ENCODE data around the gene SND1. TPM values are rescaled to one million over a fixed set of nuclear protein-coding genes. Genes with fewer than 3 reads are reported as not detected.

The SND1 gene
- total and polyA plus RNA-seq, 4 donors = 50.3 to 150 (median 105) TPM

- 79 to 88% methylated on average over 1 of the region's 1 CpG for WGBS, 2 donors
- peaks cover 0 to 3% of the 10 kb centered on the region in 2 donors for H3K36me3 ChIP-seq (ENCODE audit: control insufficient read depth in 1 of 2, insufficient read depth in 2 of 2, low read length in 1 of 2)
- H3K4me1 ChIP-seq (ENCODE audit: control insufficient read depth in 1 of 2, insufficient read depth in 2 of 2, low read length in 2 of 2) = no peaks in the 10 kb centered on the region
- intact Hi-C loops (cut with DNase I) = no loop called here
- no peak overlapping the region for H3K4me3 ChIP-seq (ENCODE audit: low read length in 2 of 2)
- H3K27me3 ChIP-seq (ENCODE audit: control insufficient read depth in 1 of 2, insufficient read depth in 2 of 2, low read length in 1 of 2) = no peaks in the 10 kb centered on the region
- DNase-seq = no peak
- H3K27ac ChIP-seq (ENCODE audit: low read depth in 1 of 2, low read length in 2 of 2) = no peak overlapping the region
- no peak for ATAC-seq (ENCODE audit: low FRiP score)
- H3K9me3 ChIP-seq (ENCODE audit: control insufficient read depth, low read length) = no peaks in the 10 kb centered on the region
Measured at GRCh38 chr7:127689194-127689772, 37.3 kb downstream of the SND1 start.

- H3K36me3 ChIP-seq (ENCODE audit: control insufficient read depth in 1 of 2, insufficient read depth in 2 of 2, low read length in 1 of 2) = peaks cover 0 to 7% of the 10 kb centered on the region in 2 donors
- ATAC-seq (ENCODE audit: low FRiP score) (no peak), DNase-seq (no peak)
- no peaks in the 10 kb centered on the region for H3K9me3 ChIP-seq (ENCODE audit: control insufficient read depth, low read length)
- H3K27ac ChIP-seq (ENCODE audit: low read depth in 1 of 2, low read length in 2 of 2) = no peak overlapping the region
- intact Hi-C loops (cut with DNase I) = no loop called here
- no peaks in the 10 kb centered on the region for H3K4me1 ChIP-seq (ENCODE audit: control insufficient read depth in 1 of 2, insufficient read depth in 2 of 2, low read length in 2 of 2)
- H3K27me3 ChIP-seq (ENCODE audit: control insufficient read depth in 1 of 2, insufficient read depth in 2 of 2, low read length in 1 of 2) = no peaks in the 10 kb centered on the region
- WGBS, 2 donors = 90 to 96% methylated on average over 3 of the region's 3 CpGs
- H3K4me3 ChIP-seq (ENCODE audit: low read length in 2 of 2) = no peak overlapping the region
Measured at GRCh38 chr7:127690337-127690736, 38.3 kb downstream of the SND1 start.

- no peak for DNase-seq
- no peaks in the 10 kb centered on the region for H3K27me3 ChIP-seq (ENCODE audit: control insufficient read depth in 1 of 2, insufficient read depth in 2 of 2, low read length in 1 of 2)
- 89 to 93% methylated on average over 3 of the region's 3 CpGs for WGBS, 2 donors
- ATAC-seq (ENCODE audit: low FRiP score) = no peak
- H3K4me3 ChIP-seq (ENCODE audit: low read length in 2 of 2) = no peak overlapping the region
- peaks cover 0 to 8% of the 10 kb centered on the region in 2 donors for H3K36me3 ChIP-seq (ENCODE audit: control insufficient read depth in 1 of 2, insufficient read depth in 2 of 2, low read length in 1 of 2)
- no peaks in the 10 kb centered on the region for H3K4me1 ChIP-seq (ENCODE audit: control insufficient read depth in 1 of 2, insufficient read depth in 2 of 2, low read length in 2 of 2)
- H3K27ac ChIP-seq (ENCODE audit: low read depth in 1 of 2, low read length in 2 of 2) = no peak overlapping the region
- intact Hi-C loops (cut with DNase I) = no loop called here
- no peaks in the 10 kb centered on the region for H3K9me3 ChIP-seq (ENCODE audit: control insufficient read depth, low read length)
Measured at GRCh38 chr7:127690806-127691205, 38.8 kb downstream of the SND1 start.

GRCh38 chr7:127692200-127692599 is 40.2 kb downstream of the SND1 start:
- no peak overlapping the region for H3K4me3 ChIP-seq (ENCODE audit: low read length in 2 of 2)
- H3K27ac ChIP-seq (ENCODE audit: low read depth in 1 of 2, low read length in 2 of 2) = no peak overlapping the region
- intact Hi-C loops (cut with DNase I) = no loop called here
- H3K4me1 ChIP-seq (ENCODE audit: control insufficient read depth in 1 of 2, insufficient read depth in 2 of 2, low read length in 2 of 2) = no peaks in the 10 kb centered on the region
- no peak for ATAC-seq (ENCODE audit: low FRiP score)
- no peak for DNase-seq
- H3K36me3 ChIP-seq (ENCODE audit: control insufficient read depth in 1 of 2, insufficient read depth in 2 of 2, low read length in 1 of 2) = peaks cover 2 to 8% of the 10 kb centered on the region in 2 donors
- no peaks in the 10 kb centered on the region for H3K27me3 ChIP-seq (ENCODE audit: control insufficient read depth in 1 of 2, insufficient read depth in 2 of 2, low read length in 1 of 2)
- WGBS, 2 donors = 97 to 100% methylated on average over 1 of the region's 1 CpG
- H3K9me3 ChIP-seq (ENCODE audit: control insufficient read depth, low read length) = no peaks in the 10 kb centered on the region

GRCh38 chr7:127699853-127700252 is 47.9 kb downstream of the SND1 start:
- 67 to 69% methylated on average over 2 of the region's 2 CpGs for WGBS, 2 donors
- peaks cover 0 to 1% of the 10 kb centered on the region in 2 donors for H3K4me1 ChIP-seq (ENCODE audit: control insufficient read depth in 1 of 2, insufficient read depth in 2 of 2, low read length in 2 of 2)
- H3K27me3 ChIP-seq (ENCODE audit: control insufficient read depth in 1 of 2, insufficient read depth in 2 of 2, low read length in 1 of 2) = no peaks in the 10 kb centered on the region
- H3K4me3 ChIP-seq (ENCODE audit: low read length in 2 of 2) = no peak overlapping the region
- H3K9me3 ChIP-seq (ENCODE audit: control insufficient read depth, low read length) = no peaks in the 10 kb centered on the region
- intact Hi-C loops (cut with DNase I) = loop anchor here in 1 of 2 donors (1.0 kb wide), 1 partner anchor 37 kb away; no protein-coding TSS in a partner anchor
- ATAC-seq (ENCODE audit: low FRiP score) = no peak
- H3K27ac ChIP-seq (ENCODE audit: low read depth in 1 of 2, low read length in 2 of 2) = no peak overlapping the region
- no peak for DNase-seq
- peaks cover 8% of the 10 kb centered on the region in 2 donors for H3K36me3 ChIP-seq (ENCODE audit: control insufficient read depth in 1 of 2, insufficient read depth in 2 of 2, low read length in 1 of 2)

- ATAC-seq (ENCODE audit: low FRiP score) = no peak
- no peaks in the 10 kb centered on the region for H3K27me3 ChIP-seq (ENCODE audit: control insufficient read depth in 1 of 2, insufficient read depth in 2 of 2, low read length in 1 of 2)
- peaks cover 0 to 1% of the 10 kb centered on the region in 2 donors for H3K4me1 ChIP-seq (ENCODE audit: control insufficient read depth in 1 of 2, insufficient read depth in 2 of 2, low read length in 2 of 2)
- no peaks in the 10 kb centered on the region for H3K9me3 ChIP-seq (ENCODE audit: control insufficient read depth, low read length)
- 93 to 97% methylated on average over 6 of the region's 6 CpGs for WGBS, 2 donors
- H3K36me3 ChIP-seq (ENCODE audit: control insufficient read depth in 1 of 2, insufficient read depth in 2 of 2, low read length in 1 of 2) = peaks cover 5 to 9% of the 10 kb centered on the region in 2 donors
- no peak overlapping the region for H3K27ac ChIP-seq (ENCODE audit: low read depth in 1 of 2, low read length in 2 of 2)
- H3K4me3 ChIP-seq (ENCODE audit: low read length in 2 of 2) = no peak overlapping the region
- intact Hi-C loops (cut with DNase I) = no loop called here
- no peak for DNase-seq
Measured at GRCh38 chr7:127702052-127702652, 50.2 kb downstream of the SND1 start.

- intact Hi-C loops (cut with DNase I) = no loop called here
- ATAC-seq (ENCODE audit: low FRiP score) (no peak), DNase-seq (no peak)
- Histone ChIP-seq H3K9me3 (ENCODE audit: control insufficient read depth, low read length) (no peaks in the 10 kb centered on the region), H3K27me3 (ENCODE audit: control insufficient read depth in 1 of 2, insufficient read depth in 2 of 2, low read length in 1 of 2) (no peaks in the 10 kb centered on the region), H3K36me3 (ENCODE audit: control insufficient read depth in 1 of 2, insufficient read depth in 2 of 2, low read length in 1 of 2) (peaks cover 5% of the 10 kb centered on the region in 2 donors), H3K27ac (ENCODE audit: low read depth in 1 of 2, low read length in 2 of 2) (no peak overlapping the region), H3K4me1 (ENCODE audit: control insufficient read depth in 1 of 2, insufficient read depth in 2 of 2, low read length in 2 of 2) (peaks cover 0 to 1% of the 10 kb centered on the region in 2 donors), H3K4me3 (ENCODE audit: low read length in 2 of 2) (no peak overlapping the region)
- 10 to 15% methylated on average over 7 of the region's 7 CpGs for WGBS, 2 donors
Measured at GRCh38 chr7:127702938-127703337, 50.9 kb downstream of the SND1 start.

- DNase-seq (no peak), ATAC-seq (ENCODE audit: low FRiP score) (no peak)
- no peaks in the 10 kb centered on the region for H3K27me3 ChIP-seq (ENCODE audit: control insufficient read depth in 1 of 2, insufficient read depth in 2 of 2, low read length in 1 of 2)
- H3K36me3 ChIP-seq (ENCODE audit: control insufficient read depth in 1 of 2, insufficient read depth in 2 of 2, low read length in 1 of 2) = peaks cover 3 to 6% of the 10 kb centered on the region in 2 donors
- H3K9me3 ChIP-seq (ENCODE audit: control insufficient read depth, low read length) = no peaks in the 10 kb centered on the region
- no peak overlapping the region for H3K4me3 ChIP-seq (ENCODE audit: low read length in 2 of 2)
- WGBS, 2 donors = 24% methylated on average over 1 of the region's 1 CpG
- H3K27ac ChIP-seq (ENCODE audit: low read depth in 1 of 2, low read length in 2 of 2) = no peak overlapping the region
- H3K4me1 ChIP-seq (ENCODE audit: control insufficient read depth in 1 of 2, insufficient read depth in 2 of 2, low read length in 2 of 2) = peaks cover 0 to 3% of the 10 kb centered on the region in 2 donors
- intact Hi-C loops (cut with DNase I) = no loop called here
Measured at GRCh38 chr7:127704211-127704610, 52.2 kb downstream of the SND1 start.

GRCh38 chr7:127705461-127705959 is 53.5 kb downstream of the SND1 start:
- Histone ChIP-seq H3K4me1 (ENCODE audit: control insufficient read depth in 1 of 2, insufficient read depth in 2 of 2, low read length in 2 of 2) (peaks cover 0 to 2% of the 10 kb centered on the region in 2 donors), H3K4me3 (ENCODE audit: low read length in 2 of 2) (no peak overlapping the region), H3K9me3 (ENCODE audit: control insufficient read depth, low read length) (no peaks in the 10 kb centered on the region), H3K27me3 (ENCODE audit: control insufficient read depth in 1 of 2, insufficient read depth in 2 of 2, low read length in 1 of 2) (no peaks in the 10 kb centered on the region), H3K36me3 (ENCODE audit: control insufficient read depth in 1 of 2, insufficient read depth in 2 of 2, low read length in 1 of 2) (peaks cover 3 to 7% of the 10 kb centered on the region in 2 donors), H3K27ac (ENCODE audit: low read depth in 1 of 2, low read length in 2 of 2) (no peak overlapping the region)
- intact Hi-C loops (cut with DNase I) = no loop called here
- no peak for ATAC-seq (ENCODE audit: low FRiP score)
- no peak for DNase-seq
- WGBS, 2 donors = 89 to 91% methylated on average over 6 of the region's 6 CpGs
